Activated T-cell treated with anti-CD3 and anti-CD28 coated beads, Interleukin-2, amount 50 U/mL, for 24 hours (primary cell): ENCODE measurements around the gene SNRPE.

Experiments used
- DNase-seq: peaks from one replicate; pipeline ENCODE4 v3.0.0-alpha.2; 2020
- H3K27ac Mint-ChIP-seq: 2 replicates; pipeline ENCODE4 v1.8.0; 2020; ENCODE audit warnings: mild to moderate bottlenecking, mixed read lengths
- H3K27me3 Mint-ChIP-seq: 2 replicates; pipeline ENCODE4 v1.8.0; 2020; ENCODE audit warnings: mixed read lengths
- H3K36me3 Mint-ChIP-seq: 2 replicates; pipeline ENCODE4 v1.8.0; 2020; ENCODE audit warnings: low read depth, mixed read lengths
- H3K4me1 Mint-ChIP-seq: 2 replicates; pipeline ENCODE4 v1.8.0; 2020; ENCODE audit warnings: low read depth, mixed read lengths
- H3K4me3 Mint-ChIP-seq: 2 replicates; pipeline ENCODE4 v1.8.0; 2020; ENCODE audit warnings: mild to moderate bottlenecking, moderate library complexity, mixed read lengths
- H3K9me3 Mint-ChIP-seq: 2 replicates; pipeline ENCODE4 v1.8.0; 2020; ENCODE audit warnings: mixed read lengths

Gene SNRPE

GRCh38 chr1:203858975-203859374, 2.4 kb upstream of the SNRPE start:
- Mint-ChIP-seq H3K36me3 (peaks cover 57% of the 10 kb centered on the region), H3K27ac (peak overlapping the region; percentile 14)
- DNase-seq = no peak

GRCh38 chr1:203860396-203861025, 888 bp upstream of the SNRPE start:
- no peaks in the 10 kb centered on the region for H3K27me3 Mint-ChIP-seq
- H3K27ac Mint-ChIP-seq = peak overlapping the region; percentile 100
- DNase-seq = no peak
- H3K4me3 Mint-ChIP-seq = peak overlapping the region; percentile 100
- no peaks in the 10 kb centered on the region for H3K9me3 Mint-ChIP-seq
- H3K4me1 Mint-ChIP-seq = peaks cover 27% of the 10 kb centered on the region
- peaks cover 58% of the 10 kb centered on the region for H3K36me3 Mint-ChIP-seq

More at GRCh38 chr1:203858975-203859374, 2.4 kb upstream of the SNRPE start:
- Mint-ChIP-seq H3K9me3 (no peaks in the 10 kb centered on the region), H3K4me1 (peaks cover 22% of the 10 kb centered on the region), H3K4me3 (no peak overlapping the region), H3K27me3 (no peaks in the 10 kb centered on the region)

DNA sequence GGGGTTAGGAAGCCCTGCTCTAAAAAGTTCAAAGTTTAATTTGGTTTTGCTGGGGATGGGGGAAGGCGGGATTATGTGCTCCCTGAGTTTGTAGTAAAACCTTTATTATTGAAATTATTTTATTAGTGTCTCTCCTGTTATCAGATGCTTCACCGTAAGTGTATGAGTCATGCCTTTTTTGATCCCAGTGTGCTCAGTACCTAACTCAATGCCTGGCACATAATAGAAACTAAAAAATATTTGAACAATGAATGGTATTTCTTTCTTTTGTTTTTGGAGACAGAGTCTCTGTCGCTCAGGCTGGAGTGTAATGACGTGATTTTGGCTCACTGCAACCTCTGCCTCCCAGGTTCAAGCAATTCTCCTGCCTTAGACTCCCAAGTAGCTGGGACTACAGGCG, 6.4 kb downstream of the SNRPE start:
- peaks cover 95% of the 10 kb centered on the region for H3K36me3 Mint-ChIP-seq
- peaks cover 27% of the 10 kb centered on the region for H3K4me1 Mint-ChIP-seq
- H3K4me3 Mint-ChIP-seq = no peak overlapping the region
- DNase-seq = no peak
- no peaks in the 10 kb centered on the region for H3K27me3 Mint-ChIP-seq
- H3K9me3 Mint-ChIP-seq = no peaks in the 10 kb centered on the region
- peak overlapping the region; percentile 71 for H3K27ac Mint-ChIP-seq

GRCh38 chr1:203870245-203870644, 8.8 kb downstream of the SNRPE start:
- no peak for DNase-seq
- no peaks in the 10 kb centered on the region for H3K9me3 Mint-ChIP-seq
- peaks cover 85% of the 10 kb centered on the region for H3K36me3 Mint-ChIP-seq
- H3K27ac Mint-ChIP-seq = no peak overlapping the region
- peaks cover 13% of the 10 kb centered on the region for H3K4me1 Mint-ChIP-seq
- no peak overlapping the region for H3K4me3 Mint-ChIP-seq
- H3K27me3 Mint-ChIP-seq = no peaks in the 10 kb centered on the region

GRCh38 chr1:203871114-203871880, 9.9 kb downstream of the SNRPE start:
- DNase-seq = no peak
- H3K27me3 Mint-ChIP-seq = no peaks in the 10 kb centered on the region
- peak overlapping the region; percentile 62 for H3K27ac Mint-ChIP-seq
- H3K9me3 Mint-ChIP-seq = no peaks in the 10 kb centered on the region
- no peak overlapping the region for H3K4me3 Mint-ChIP-seq
- H3K4me1 Mint-ChIP-seq = peaks cover 7% of the 10 kb centered on the region
- H3K36me3 Mint-ChIP-seq = peaks cover 84% of the 10 kb centered on the region

DNA sequence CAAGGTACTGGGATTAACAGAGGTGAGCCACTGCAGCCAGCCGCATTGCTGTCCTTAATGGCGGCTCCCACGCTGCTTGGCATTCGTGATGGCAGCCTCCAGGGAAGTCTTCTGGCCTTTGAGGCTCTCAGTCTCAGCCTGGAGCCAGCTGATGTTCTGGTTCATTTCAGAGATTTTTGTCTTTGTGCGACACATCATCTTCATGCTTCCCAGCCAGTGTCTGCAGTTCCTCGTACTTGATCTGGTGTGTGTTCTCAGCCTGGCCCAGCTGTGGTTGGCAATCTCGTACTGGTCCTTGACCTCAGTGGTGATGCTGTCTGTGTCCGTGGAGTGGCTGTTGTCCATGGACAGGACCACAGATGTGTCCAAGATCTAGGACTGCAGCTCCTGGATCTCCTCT, 11.7 kb downstream of the SNRPE start:
- peaks cover 2% of the 10 kb centered on the region for H3K4me1 Mint-ChIP-seq
- no peak for DNase-seq
- no peaks in the 10 kb centered on the region for H3K27me3 Mint-ChIP-seq
- no peak overlapping the region for H3K27ac Mint-ChIP-seq
- H3K9me3 Mint-ChIP-seq = no peaks in the 10 kb centered on the region
- no peak overlapping the region for H3K4me3 Mint-ChIP-seq
- peaks cover 82% of the 10 kb centered on the region for H3K36me3 Mint-ChIP-seq

DNA sequence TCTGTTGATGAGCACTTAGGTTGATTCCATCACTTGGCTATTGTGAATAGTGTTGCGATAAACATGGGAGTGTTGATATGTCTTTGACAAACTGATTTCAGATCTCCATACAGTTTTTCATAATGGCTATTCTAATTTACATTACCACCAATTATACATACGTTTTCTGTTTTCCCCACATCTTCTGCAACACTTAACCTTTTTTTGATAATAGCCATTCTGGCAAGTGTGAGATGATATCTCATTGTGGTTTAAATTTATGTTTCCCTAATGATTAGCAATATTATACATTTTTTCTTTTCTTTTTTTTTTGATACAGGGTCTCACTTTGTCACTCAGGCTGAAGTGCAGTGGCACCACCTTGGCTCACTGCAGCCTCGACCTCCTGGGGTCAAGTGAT, 17.0 kb downstream of the SNRPE start:
- Mint-ChIP-seq H3K27ac (no peak overlapping the region), H3K9me3 (no peaks in the 10 kb centered on the region), H3K4me1 (no peaks in the 10 kb centered on the region), H3K27me3 (no peaks in the 10 kb centered on the region), H3K36me3 (peaks cover 64% of the 10 kb centered on the region), H3K4me3 (no peak overlapping the region)
- no peak for DNase-seq

GRCh38 chr1:203880606-203881005, 19.2 kb downstream of the SNRPE start:
- H3K36me3 Mint-ChIP-seq = peaks cover 57% of the 10 kb centered on the region
- no peaks in the 10 kb centered on the region for H3K9me3 Mint-ChIP-seq
- DNase-seq = no peak
- H3K4me3 Mint-ChIP-seq = no peak overlapping the region
- H3K27ac Mint-ChIP-seq = no peak overlapping the region
- no peaks in the 10 kb centered on the region for H3K4me1 Mint-ChIP-seq
- no peaks in the 10 kb centered on the region for H3K27me3 Mint-ChIP-seq

GRCh38 chr1:203888807-203889251, 27.4 kb downstream of the SNRPE start:
- no peak overlapping the region for H3K27ac Mint-ChIP-seq
- no peak overlapping the region for H3K4me3 Mint-ChIP-seq
- no peak for DNase-seq
- peaks cover 22% of the 10 kb centered on the region for H3K36me3 Mint-ChIP-seq
- no peaks in the 10 kb centered on the region for H3K27me3 Mint-ChIP-seq
- no peaks in the 10 kb centered on the region for H3K4me1 Mint-ChIP-seq
- H3K9me3 Mint-ChIP-seq = peaks cover 12% of the 10 kb centered on the region

DNA sequence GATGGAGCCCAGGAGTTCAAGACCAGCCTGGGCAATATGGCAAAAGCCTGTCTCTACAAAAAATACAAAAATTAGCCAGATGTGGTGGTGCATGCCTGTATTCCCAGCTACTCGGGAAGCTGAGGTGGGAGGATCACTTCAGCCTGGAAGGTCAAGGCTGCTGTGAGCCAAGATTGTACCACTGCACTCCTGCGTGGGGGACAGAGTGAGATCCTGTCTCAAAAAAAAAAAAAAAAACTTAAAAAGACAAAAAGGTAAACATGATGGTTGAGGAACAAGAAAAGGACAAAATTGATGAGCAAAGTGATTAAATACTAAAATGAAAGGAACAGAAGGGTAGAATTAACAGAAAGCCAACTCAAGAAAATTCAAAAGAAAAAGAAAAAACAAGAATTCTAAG, 30.6 kb downstream of the SNRPE start:
- H3K4me1 Mint-ChIP-seq = no peaks in the 10 kb centered on the region
- no peak overlapping the region for H3K27ac Mint-ChIP-seq
- H3K36me3 Mint-ChIP-seq = peaks cover 17% of the 10 kb centered on the region
- peaks cover 21% of the 10 kb centered on the region for H3K9me3 Mint-ChIP-seq
- H3K27me3 Mint-ChIP-seq = no peaks in the 10 kb centered on the region
- no peak overlapping the region for H3K4me3 Mint-ChIP-seq
- DNase-seq = no peak

- Mint-ChIP-seq H3K9me3 (peaks cover 10% of the 10 kb centered on the region), H3K4me1 (no peaks in the 10 kb centered on the region), H3K4me3 (no peak overlapping the region), H3K36me3 (peaks cover 4% of the 10 kb centered on the region), H3K27me3 (peaks cover 1% of the 10 kb centered on the region), H3K27ac (no peak overlapping the region)
- DNase-seq = no peak
Observed at GRCh38 chr1:203898458-203899352, 37.3 kb downstream of the SNRPE start.

GRCh38 chr1:203899353-203899716, 37.9 kb downstream of the SNRPE start:
- H3K36me3 Mint-ChIP-seq = peaks cover 3% of the 10 kb centered on the region
- no peak overlapping the region for H3K4me3 Mint-ChIP-seq
- peaks cover 7% of the 10 kb centered on the region for H3K9me3 Mint-ChIP-seq
- H3K27me3 Mint-ChIP-seq = peaks cover 3% of the 10 kb centered on the region
- no peak for DNase-seq
- no peak overlapping the region for H3K27ac Mint-ChIP-seq
- no peaks in the 10 kb centered on the region for H3K4me1 Mint-ChIP-seq

DNA sequence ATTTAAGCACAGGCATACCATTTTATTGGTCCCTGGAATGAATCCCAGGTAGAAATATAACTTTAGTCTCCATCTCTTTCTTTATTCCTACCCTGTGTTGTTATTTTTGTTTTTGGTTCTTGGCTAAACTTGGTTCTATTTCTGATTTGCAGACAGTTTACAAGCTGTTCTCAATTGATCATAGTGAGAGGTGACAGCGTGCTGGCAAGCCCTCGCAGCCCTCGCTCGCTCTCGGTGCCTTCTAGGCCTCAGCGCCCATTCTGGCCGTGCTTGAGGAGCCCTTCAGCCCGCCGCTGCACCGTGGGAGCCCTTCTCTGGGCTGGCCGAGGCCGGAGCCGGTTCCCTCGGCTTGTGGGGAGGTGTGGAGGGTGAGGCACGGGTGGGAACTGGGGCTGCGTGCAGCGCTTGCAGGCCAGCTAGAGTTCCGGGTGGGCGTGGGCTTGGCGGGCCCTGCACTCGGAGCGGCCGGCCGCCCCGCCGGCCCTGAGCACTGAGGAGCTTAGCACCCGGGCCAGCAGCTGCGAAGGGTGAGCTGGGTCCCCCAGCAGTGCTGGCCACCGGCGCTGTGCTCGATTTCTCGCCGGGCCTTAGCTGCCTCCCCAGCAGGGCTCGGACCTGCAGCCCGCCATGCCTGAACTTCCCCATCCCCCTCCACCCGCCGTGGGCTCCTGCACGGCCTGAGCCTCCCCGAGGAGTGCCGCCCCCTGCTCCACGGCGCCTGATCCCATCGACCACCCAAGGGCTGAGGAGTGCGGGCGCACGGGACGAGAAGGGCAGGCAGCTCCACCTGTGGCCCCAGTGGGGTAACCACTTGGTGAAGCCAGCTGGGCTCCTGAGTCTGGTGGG, 38.7 kb downstream of the SNRPE start:
- no peaks in the 10 kb centered on the region for H3K36me3 Mint-ChIP-seq
- H3K4me1 Mint-ChIP-seq = no peaks in the 10 kb centered on the region
- DNase-seq = no peak
- H3K4me3 Mint-ChIP-seq = no peak overlapping the region
- H3K27ac Mint-ChIP-seq = no peak overlapping the region
- peaks cover 2% of the 10 kb centered on the region for H3K9me3 Mint-ChIP-seq
- peaks cover 3% of the 10 kb centered on the region for H3K27me3 Mint-ChIP-seq

GRCh38 chr1:203901581-203901980, 40.2 kb downstream of the SNRPE start:
- Mint-ChIP-seq H3K4me3 (no peak overlapping the region), H3K4me1 (no peaks in the 10 kb centered on the region), H3K27ac (no peak overlapping the region), H3K9me3 (no peaks in the 10 kb centered on the region), H3K27me3 (peaks cover 3% of the 10 kb centered on the region), H3K36me3 (no peaks in the 10 kb centered on the region)
- DNase-seq = no peak
